Endothelial cell of umbilical vein (primary cell): ENCODE measurements around the gene ZNF207.

Experiments
- CTCF ChIP-seq, 2 donors: IDR thresholded peaks; 1 replicate in 1 of 2; 2 replicates in 1 of 2; pipeline ENCODE4 v1.5.1; 2011; ENCODE audit warnings: low read length in 2 of 2, mild to moderate bottlenecking in 2 of 2, moderate library complexity in 2 of 2, control low read depth in 1 of 2, inconsistent platforms in 1 of 2, low read depth in 1 of 2; ENCODE audit not compliant: insufficient read depth in 1 of 2; ENCODE audit errors: extremely low read depth in 1 of 2
- JUN ChIP-seq: IDR thresholded peaks from 2 replicates; pipeline ENCODE4 v1.6.1; 2011; ENCODE audit warnings: borderline replicate concordance, low read depth; ENCODE audit not compliant: insufficient read length, insufficient read depth

- peak; percentile 93 to 95 for TF ChIP-seq CTCF (IDR thresholded peaks at IDR 0.05; ENCODE audit: extremely low read depth in 1 of 2, insufficient read depth in 1 of 2, low read depth in 1 of 2, low read length in 2 of 2)
- TF ChIP-seq JUN = no peak
Observed at GRCh38 chr17:32319548-32319905, 30.4 kb upstream of the ZNF207 start.
